ENCODE results near the gene CCNY.
"Not testable (repeated sequence)": the region's sequence is repeated elsewhere in the genome, so short reads cannot be mapped to it uniquely, and the experiment has no call there.

CCNY gene

GRCh38 chr10:35493196-35494118 lies 157.1 kb downstream of the CCNY start:
- no peak for DNase-seq

- no peak for DNase-seq
These were observed 159.3 kb downstream of the CCNY start for GRCh38 chr10:35495521-35496119.

GRCh38 chr10:35497909-35498308 lies 161.6 kb downstream of the CCNY start:
- no peak for DNase-seq

GRCh38 chr10:35498693-35499092 lies 162.4 kb downstream of the CCNY start:
- DNase-seq = no peak

GRCh38 chr10:35501923-35502322 lies 165.6 kb downstream of the CCNY start:
- DNase-seq = no peak

GRCh38 chr10:35502692-35503091 lies 166.4 kb downstream of the CCNY start:
- DNase-seq = no peak

- DNase-seq = no peak
These were observed 167.3 kb downstream of the CCNY start for GRCh38 chr10:35503578-35503977.

GRCh38 chr10:35504132-35504531 lies 167.8 kb downstream of the CCNY start:
- DNase-seq = no peak

GRCh38 chr10:35505241-35505873 lies 169.0 kb downstream of the CCNY start:
- no peak for DNase-seq

- DNase-seq = no peak
These were observed 170.4 kb downstream of the CCNY start for GRCh38 chr10:35506741-35507140.

- no peak for DNase-seq
These were observed 171.3 kb downstream of the CCNY start for GRCh38 chr10:35507519-35508109.

- no peak for DNase-seq
These were observed 172.3 kb downstream of the CCNY start for GRCh38 chr10:35508647-35509046.

- no peak for DNase-seq
These were observed 174.6 kb downstream of the CCNY start for GRCh38 chr10:35510891-35511290.

GRCh38 chr10:35511647-35512046 lies 175.3 kb downstream of the CCNY start:
- no peak for DNase-seq

GRCh38 chr10:35516102-35516670 lies 179.9 kb downstream of the CCNY start:
- DNase-seq = no peak

- DNase-seq = no peak
These were observed 181.3 kb downstream of the CCNY start for GRCh38 chr10:35517431-35518181.

GRCh38 chr10:35518187-35518586 lies 181.9 kb downstream of the CCNY start:
- not testable (repeated sequence) for DNase-seq

- no peak for DNase-seq
These were observed 184.7 kb downstream of the CCNY start for GRCh38 chr10:35520996-35521395.

GRCh38 chr10:35523670-35524225 lies 187.4 kb downstream of the CCNY start:
- no peak for DNase-seq

- DNase-seq = no peak
These were observed 190.4 kb downstream of the CCNY start for GRCh38 chr10:35526746-35527145.

- no peak for DNase-seq
These were observed 195.8 kb downstream of the CCNY start for GRCh38 chr10:35532141-35532540.

GRCh38 chr10:35533565-35533964 lies 197.3 kb downstream of the CCNY start:
- DNase-seq = no peak
